Lower lobe of right lung (tissue), 2 donors: Measurements from ENCODE around the gene B4GAT1. TPM values are rescaled to one million over a fixed set of nuclear protein-coding genes. Genes with fewer than 3 reads are reported as not detected.
"Not testable (repeated sequence)": the region's sequence is repeated elsewhere in the genome, so short reads cannot be mapped to it uniquely, and the experiment has no call there.

Experiments used
- ATAC-seq, 2 donors: fragments of 200-7000 bp; cut with Tn5 transposase; one replicate each; pipeline ENCODE4 v1.9.1; 2020 to 2022; ENCODE audit warnings: mild to moderate bottlenecking in 2 of 2, moderate library complexity in 2 of 2
- DNase-seq: peaks from one replicate; pipeline ENCODE4 v3.0.0-alpha.2; 2020
- H3K27ac ChIP-seq: fragments of 200-600 bp; one replicate; pipeline ENCODE4 v1.8.0; 2022
- H3K27me3 ChIP-seq: fragments of 200-600 bp; one replicate; pipeline ENCODE4 v1.8.0; 2022; ENCODE audit warnings: low read depth
- H3K36me3 ChIP-seq: fragments of 200-600 bp; one replicate; pipeline ENCODE4 v1.8.0; 2022; ENCODE audit warnings: mild to moderate bottlenecking
- H3K4me1 ChIP-seq: fragments of 200-600 bp; one replicate; pipeline ENCODE4 v1.8.0; 2022
- H3K4me3 ChIP-seq: fragments of 200-600 bp; one replicate; pipeline ENCODE4 v1.8.0; 2022; ENCODE audit warnings: mild to moderate bottlenecking
- H3K9me3 ChIP-seq: fragments of 200-600 bp; one replicate; pipeline ENCODE4 v1.8.0; 2022
- CTCF ChIP-seq: fragments of 200-600 bp; IDR thresholded peaks from one replicate; pipeline ENCODE4 v1.8.0; 2022; ENCODE audit warnings: antibody characterized with exemption, mild to moderate bottlenecking
- intact Hi-C: fragments of 100-400 bp; cut with DNase I; formaldehyde crosslinking; loops from one replicate; pipeline ENCODE4 v1.11.0; 2022
- total RNA-seq: library from RNA; stranded (reverse); fragmentation: NEBNext Ultra II Directional; extraction: Animal tissue kit (Norgen Biotek cat#: 25700); gene quantifications from one replicate; pipeline ENCODE4 v1.2.1, GENCODE V29; 2021
- donor health status: DM: no; HTN: yes; CAD: no; lungs with severe emphysema.

The B4GAT1 gene
- total RNA-seq, 1 donor from 2014 or later = 22.6 TPM

GRCh38 chr11:66323684-66324083 lies 23.7 kb downstream of the B4GAT1 start:
- intact Hi-C loops = no loop called here
- Histone ChIP-seq H3K9me3 (no peaks in the 10 kb centered on the region), H3K36me3 (no peaks in the 10 kb centered on the region), H3K4me1 (peaks cover 28% of the 10 kb centered on the region), H3K27me3 (no peaks in the 10 kb centered on the region), H3K27ac (no peak overlapping the region), H3K4me3 (no peak overlapping the region)
- ATAC-seq (no peak), DNase-seq (no peak)
- TF ChIP-seq CTCF = no peak

DNA sequence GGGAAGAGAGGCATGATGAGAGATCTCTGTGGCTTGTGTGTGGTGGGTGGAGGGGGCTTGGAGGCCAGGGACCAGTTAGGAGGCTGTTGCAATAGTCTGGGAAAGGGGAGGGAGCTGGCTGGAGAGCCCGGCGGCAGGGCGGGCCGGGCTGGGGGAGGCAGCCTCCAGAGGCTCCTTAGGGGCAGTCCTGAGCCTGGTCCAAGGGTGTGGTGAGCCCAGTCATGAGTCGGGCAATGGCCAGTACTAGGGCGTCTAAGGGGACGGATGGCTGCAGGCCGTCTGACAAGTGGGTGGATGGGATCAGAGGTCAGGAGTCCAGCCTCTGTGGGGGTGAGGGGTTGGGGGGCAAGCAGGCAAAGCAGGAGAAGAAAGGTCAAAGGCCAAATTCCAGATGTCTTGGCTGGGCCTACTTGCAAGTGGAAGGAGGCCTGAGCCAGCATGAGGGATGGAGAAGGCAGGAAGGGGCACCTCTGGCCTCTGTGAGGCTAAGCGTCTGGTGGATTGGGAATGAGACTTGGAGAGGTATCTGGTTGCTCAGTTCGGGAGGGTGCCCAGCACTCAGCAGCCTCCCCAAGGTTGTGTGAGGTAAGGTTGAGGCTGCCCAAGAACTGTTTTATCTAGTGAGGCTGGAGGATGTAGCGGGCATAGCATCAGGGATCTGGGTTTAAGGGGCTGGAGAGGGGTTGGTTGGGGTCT lies 24.5 kb downstream of the B4GAT1 start:
- no peak for TF ChIP-seq CTCF
- Histone ChIP-seq H3K4me3 (no peak overlapping the region), H3K27me3 (no peaks in the 10 kb centered on the region), H3K27ac (no peak overlapping the region), H3K36me3 (no peaks in the 10 kb centered on the region), H3K4me1 (peaks cover 28% of the 10 kb centered on the region), H3K9me3 (no peaks in the 10 kb centered on the region)
- ATAC-seq (no peak), DNase-seq (no peak)
- intact Hi-C loops = no loop called here

DNA sequence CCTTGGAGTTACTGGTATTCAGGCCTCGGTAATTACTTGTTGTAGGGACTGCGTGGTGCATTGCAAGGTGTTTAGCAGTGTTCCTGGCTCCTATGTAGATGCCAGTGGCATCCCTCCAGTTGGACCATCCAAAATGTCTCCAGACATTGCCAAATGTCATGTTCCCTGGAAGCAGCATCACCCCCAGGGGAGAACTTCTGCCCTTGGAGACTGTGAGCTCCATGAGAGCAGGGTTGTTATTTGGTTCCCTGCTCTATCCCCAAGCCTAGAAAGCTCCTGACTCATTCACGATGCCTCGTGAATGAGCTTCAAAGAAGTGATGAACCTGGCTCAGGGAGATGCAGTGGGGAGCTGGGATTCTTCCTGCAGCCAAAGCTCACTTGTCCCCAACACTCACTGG lies 25.8 kb downstream of the B4GAT1 start:
- intact Hi-C loops = no loop called here

GRCh38 chr11:66320748-66321147 lies 26.7 kb downstream of the B4GAT1 start:
- H3K4me3 ChIP-seq, H3K27ac ChIP-seq, H3K27me3 ChIP-seq, H3K36me3 ChIP-seq, H3K9me3 ChIP-seq, ATAC-seq, intact Hi-C loops, DNase-seq: not testable (repeated sequence)
- H3K4me1 ChIP-seq = peaks cover 34% of the 10 kb centered on the region

More for the DNA sequence above, 25.8 kb downstream of the B4GAT1 start:
- ATAC-seq (no peak), DNase-seq (no peak)
- H3K36me3 ChIP-seq = no peaks in the 10 kb centered on the region
- no peak for TF ChIP-seq CTCF
- H3K4me3 ChIP-seq = no peak overlapping the region
- H3K27me3 ChIP-seq = no peaks in the 10 kb centered on the region
- H3K9me3 ChIP-seq = no peaks in the 10 kb centered on the region
- H3K4me1 ChIP-seq = peaks cover 31% of the 10 kb centered on the region
- H3K27ac ChIP-seq = no peak overlapping the region

GRCh38 chr11:66320289-66320688 lies 27.1 kb downstream of the B4GAT1 start:
- H3K4me3 ChIP-seq, DNase-seq, H3K27me3 ChIP-seq, ATAC-seq, H3K9me3 ChIP-seq, H3K27ac ChIP-seq, H3K36me3 ChIP-seq, intact Hi-C loops: not testable (repeated sequence)
- peaks cover 34% of the 10 kb centered on the region for H3K4me1 ChIP-seq

DNA sequence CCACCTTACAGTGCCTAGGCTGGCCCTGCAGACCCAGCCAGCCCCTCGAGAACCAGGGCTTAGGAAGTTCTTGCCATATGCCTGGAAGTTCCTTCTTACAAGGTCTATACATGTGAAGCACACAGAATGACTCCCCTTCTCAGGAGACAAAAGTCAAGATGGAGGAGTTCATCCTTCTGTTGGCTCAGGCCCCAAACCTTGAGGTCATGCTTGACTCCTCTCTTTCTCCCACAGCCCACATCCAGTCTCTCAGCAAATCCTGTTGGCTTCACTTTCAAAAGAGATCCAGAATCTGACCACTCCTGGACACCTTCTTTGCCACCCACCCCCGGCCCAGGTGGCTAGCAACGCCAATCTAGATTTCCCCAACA lies 28.8 kb downstream of the B4GAT1 start:
- Histone ChIP-seq H3K27ac (peak overlapping the region; percentile 6), H3K4me3 (no peak overlapping the region), H3K27me3 (peaks cover 5% of the 10 kb centered on the region), H3K9me3 (no peaks in the 10 kb centered on the region), H3K36me3 (no peaks in the 10 kb centered on the region), H3K4me1 (peaks cover 36% of the 10 kb centered on the region)
- TF ChIP-seq CTCF = no peak
- DNase-seq = no peak
- ATAC-seq = no peak
- intact Hi-C loops = no loop called here
